Lung (tissue), 12 donors: ENCODE results near the gene LYST. TPM values are rescaled to one million over a fixed set of nuclear protein-coding genes. Genes with fewer than 3 reads are reported as not detected.

Experiments used
- ATAC-seq: fragments of 200-7000 bp; cut with Tn5 transposase; one replicate; pipeline ENCODE4 v1.9.1; 2020; ENCODE audit warnings: moderate number of reproducible peaks; ENCODE audit not compliant: insufficient read depth, low FRiP score
- DNase-seq, 3 donors: peaks; one replicate each; pipeline ENCODE4 v3.0.0-alpha.2; 2013 to 2017
- H3K27ac ChIP-seq, 2 donors: one replicate each; pipeline ENCODE4 v1.5.1; 2013; ENCODE audit warnings: mild to moderate bottlenecking in 2 of 2, moderate library complexity in 2 of 2, control low read depth in 1 of 2, inconsistent platforms in 1 of 2, low read depth in 1 of 2, low read length in 1 of 2
- H3K27me3 ChIP-seq, 3 donors: one replicate each; pipeline ENCODE4 v1.5.1; 2013; ENCODE audit warnings: low read length in 2 of 3; ENCODE audit not compliant: control insufficient read depth in 3 of 3, insufficient read depth in 3 of 3
- H3K36me3 ChIP-seq, 4 donors: one replicate each; pipeline ENCODE4 v1.5.1; 2013; ENCODE audit warnings: low read length in 4 of 4, mild to moderate bottlenecking in 1 of 4, moderate library complexity in 1 of 4; ENCODE audit not compliant: control insufficient read depth in 4 of 4, insufficient read depth in 4 of 4
- H3K4me1 ChIP-seq, 5 donors: one replicate each; pipeline ENCODE4 v1.5.1; 2013; ENCODE audit warnings: low read length in 5 of 5, mild to moderate bottlenecking in 2 of 5, moderate library complexity in 1 of 5; ENCODE audit not compliant: control insufficient read depth in 5 of 5, insufficient read depth in 5 of 5
- H3K4me3 ChIP-seq: one replicate; pipeline ENCODE4 v1.5.1; 2013; ENCODE audit warnings: mild to moderate bottlenecking, control low read depth, moderate library complexity
- H3K9ac ChIP-seq, 2 donors: one replicate each; pipeline ENCODE4 v1.5.1; 2013; ENCODE audit warnings: low read length in 2 of 2, control low read depth in 1 of 2; ENCODE audit not compliant: insufficient read depth in 1 of 2
- H3K9me3 ChIP-seq, 4 donors: one replicate each; pipeline ENCODE4 v1.5.1; 2013; ENCODE audit warnings: low read length in 3 of 4, mild to moderate bottlenecking in 1 of 4, moderate library complexity in 1 of 4; ENCODE audit not compliant: control insufficient read depth in 4 of 4, insufficient read depth in 3 of 4
- WGBS, 2 donors: extraction: QIAGEN DNeasy Blood & Tissue Kit; methylation state at CpG; one replicate each; pipeline ENCODE4 v1.1.7; 2013; 5-methylcytosine and 5-hydroxymethylcytosine counted together
- polyA plus RNA-seq, 2 donors: library from polyadenylated mRNA; stranded (reverse); fragments of 200-250 nt; gene quantifications; one replicate each; pipeline ENCODE4 v1.2.1, GENCODE V29; 2013
- total RNA-seq, 2 donors: library from RNA; depleted of rRNA in 1 of 2; stranded (reverse); fragments of >200 nt in 1 of 2; gene quantifications; one replicate each; pipeline ENCODE4 v1.2.1, GENCODE V29; 2014 to 2021
- TF ChIP-seq, protein P1 (sequence below): IDR thresholded peaks from 2 replicates; pipeline ENCODE4 v1.5.1; 2012; ENCODE audit warnings: mild to moderate bottlenecking; ENCODE audit errors: control extremely low read depth, extremely low read depth
- donor health status: control.
- donor health status: control.
- donor health status: Bipolar disorder and iron deficiency.
- donor health status: healthy.
- donor health status: DM: yes; HTN: yes; CAD: no.

Gene LYST
- total and polyA plus RNA-seq, 4 donors = 9.8 to 82.7 (median 31.7) TPM

- H3K9ac ChIP-seq = no peak overlapping the region
- ATAC-seq (no peak), DNase-seq (no peak)
- no peak overlapping the region for H3K4me3 ChIP-seq
- no peak overlapping the region for H3K27ac ChIP-seq
- H3K4me1 ChIP-seq = peaks cover 0 to 5% (median 0%) of the 10 kb centered on the region in 5 donors
- TF ChIP-seq, protein P1, sequence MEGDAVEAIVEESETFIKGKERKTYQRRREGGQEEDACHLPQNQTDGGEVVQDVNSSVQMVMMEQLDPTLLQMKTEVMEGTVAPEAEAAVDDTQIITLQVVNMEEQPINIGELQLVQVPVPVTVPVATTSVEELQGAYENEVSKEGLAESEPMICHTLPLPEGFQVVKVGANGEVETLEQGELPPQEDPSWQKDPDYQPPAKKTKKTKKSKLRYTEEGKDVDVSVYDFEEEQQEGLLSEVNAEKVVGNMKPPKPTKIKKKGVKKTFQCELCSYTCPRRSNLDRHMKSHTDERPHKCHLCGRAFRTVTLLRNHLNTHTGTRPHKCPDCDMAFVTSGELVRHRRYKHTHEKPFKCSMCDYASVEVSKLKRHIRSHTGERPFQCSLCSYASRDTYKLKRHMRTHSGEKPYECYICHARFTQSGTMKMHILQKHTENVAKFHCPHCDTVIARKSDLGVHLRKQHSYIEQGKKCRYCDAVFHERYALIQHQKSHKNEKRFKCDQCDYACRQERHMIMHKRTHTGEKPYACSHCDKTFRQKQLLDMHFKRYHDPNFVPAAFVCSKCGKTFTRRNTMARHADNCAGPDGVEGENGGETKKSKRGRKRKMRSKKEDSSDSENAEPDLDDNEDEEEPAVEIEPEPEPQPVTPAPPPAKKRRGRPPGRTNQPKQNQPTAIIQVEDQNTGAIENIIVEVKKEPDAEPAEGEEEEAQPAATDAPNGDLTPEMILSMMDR = no peak
- peaks cover 0 to 5% (median 0%) of the 10 kb centered on the region in 4 donors for H3K9me3 ChIP-seq
- 89 to 90% methylated on average over 10 of the region's 10 CpGs for WGBS, 2 donors
- H3K27me3 ChIP-seq = no peaks in the 10 kb centered on the region
- no peaks in the 10 kb centered on the region for H3K36me3 ChIP-seq
These were observed 238.2 kb downstream of the LYST start for GRCh38 chr1:235628316-235629005.

DNA sequence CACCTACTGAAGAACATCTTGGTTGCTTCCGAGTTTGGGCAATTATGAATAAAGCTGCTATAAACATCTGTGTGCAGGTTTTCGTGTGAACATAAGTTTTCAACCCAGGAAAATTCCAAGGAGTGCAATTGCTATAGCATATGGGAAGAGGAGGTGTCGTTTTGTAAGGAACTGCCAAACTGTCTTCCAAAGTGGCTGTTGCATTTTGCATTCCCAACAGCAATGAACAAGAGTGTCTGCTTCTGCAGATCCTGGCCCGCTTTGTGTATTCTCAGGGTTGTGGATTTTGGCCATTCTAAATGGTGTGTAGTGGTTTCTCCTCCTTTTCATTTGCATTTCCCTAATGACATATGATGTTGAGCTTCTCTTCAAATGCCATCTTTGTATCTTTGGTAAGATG lies 240.9 kb downstream of the LYST start:
- 90 to 95% methylated on average over 4 of the region's 4 CpGs for WGBS, 2 donors
- H3K4me3 ChIP-seq = no peak overlapping the region

DNA sequence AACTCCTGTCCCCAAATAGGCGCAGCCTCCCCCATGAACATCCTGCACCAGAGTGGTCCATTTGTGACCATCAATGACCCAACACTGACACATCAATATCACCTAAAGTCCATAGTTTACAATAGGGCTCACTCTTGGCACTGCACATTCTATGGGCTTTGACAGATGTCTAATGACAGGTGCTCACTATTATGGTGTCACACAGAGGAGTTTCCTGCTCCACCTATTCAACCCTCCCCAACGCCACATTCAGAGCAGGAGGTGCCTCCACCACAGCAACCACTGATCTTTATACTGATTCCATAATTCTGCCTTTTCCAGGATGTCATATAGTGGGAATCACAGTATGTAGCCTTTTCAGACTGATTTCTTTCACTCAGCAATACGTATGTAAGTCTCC lies 241.4 kb downstream of the LYST start:
- Histone ChIP-seq H3K27ac (no peak overlapping the region), H3K27me3 (no peaks in the 10 kb centered on the region), H3K4me3 (no peak overlapping the region), H3K9ac (no peak overlapping the region), H3K9me3 (peaks cover 0 to 3% (median 0%) of the 10 kb centered on the region in 4 donors), H3K4me1 (no peaks in the 10 kb centered on the region), H3K36me3 (no peaks in the 10 kb centered on the region)
- no peak for ATAC-seq
- WGBS, 2 donors = 83 to 97% methylated on average over 3 of the region's 3 CpGs
- TF ChIP-seq, protein P1 = no peak
- DNase-seq = no peak

More for the DNA sequence above, 240.9 kb downstream of the LYST start:
- no peak overlapping the region for H3K27ac ChIP-seq
- H3K9ac ChIP-seq = no peak overlapping the region
- H3K27me3 ChIP-seq = no peaks in the 10 kb centered on the region
- H3K4me1 ChIP-seq = no peaks in the 10 kb centered on the region
- ATAC-seq (no peak), DNase-seq (no peak)
- TF ChIP-seq, protein P1 = no peak
- H3K36me3 ChIP-seq = no peaks in the 10 kb centered on the region
- peaks cover 0 to 4% (median 0%) of the 10 kb centered on the region in 4 donors for H3K9me3 ChIP-seq
